ENCODE results near the gene SLC35A2. TPM values are rescaled to one million over a fixed set of nuclear protein-coding genes. Genes with fewer than 3 reads are reported as not detected.

SLC35A2 gene
- total RNA-seq, 1 donor from 2014 or later: 22.6 TPM

- no peaks in the 10 kb centered on the region for H3K27me3 ChIP-seq
- TF ChIP-seq CTCF (IDR thresholded peaks at IDR 0.05): no peak
- peaks cover 14% of the 10 kb centered on the region for H3K36me3 ChIP-seq
- H3K4me3 ChIP-seq: peak overlapping the region; percentile 68
- peak; percentile 82 for ATAC-seq
- intact Hi-C loops (cut with DNase I): no loop called here
- DNase-seq: peak; percentile 89
- H3K27ac ChIP-seq: peak overlapping the region; percentile 95
- peaks cover 8% of the 10 kb centered on the region for H3K4me1 ChIP-seq
- no peaks in the 10 kb centered on the region for H3K9me3 ChIP-seq
Measured at GRCh38 chrX:48897157-48897624, 14.3 kb downstream of the SLC35A2 start.

GRCh38 chrX:48896611-48897011 is 14.8 kb downstream of the SLC35A2 start:
- no peaks in the 10 kb centered on the region for H3K9me3 ChIP-seq
- peaks cover 8% of the 10 kb centered on the region for H3K36me3 ChIP-seq
- H3K27ac ChIP-seq: peak overlapping the region; percentile 95
- no peaks in the 10 kb centered on the region for H3K27me3 ChIP-seq
- intact Hi-C loops (cut with DNase I): no loop called here
- DNase-seq (no peak), ATAC-seq (no peak)
- TF ChIP-seq CTCF (IDR thresholded peaks at IDR 0.05): no peak
- H3K4me3 ChIP-seq: peak overlapping the region; percentile 68
- peaks cover 8% of the 10 kb centered on the region for H3K4me1 ChIP-seq

- intact Hi-C loops (cut with DNase I): no loop called here
- DNase-seq: no peak
- no peak for TF ChIP-seq CTCF (IDR thresholded peaks at IDR 0.05)
Measured at GRCh38 chrX:48894891-48895290, 16.6 kb downstream of the SLC35A2 start.

GRCh38 chrX:48893556-48894348 is 17.7 kb downstream of the SLC35A2 start:
- no peaks in the 10 kb centered on the region for H3K36me3 ChIP-seq
- ATAC-seq (no peak), DNase-seq (no peak)
- TF ChIP-seq CTCF (IDR thresholded peaks at IDR 0.05): no peak
- intact Hi-C loops (cut with DNase I): no loop called here
- no peak overlapping the region for H3K27ac ChIP-seq
- peaks cover 5% of the 10 kb centered on the region for H3K4me1 ChIP-seq
- no peak overlapping the region for H3K4me3 ChIP-seq
- H3K27me3 ChIP-seq: no peaks in the 10 kb centered on the region
- no peaks in the 10 kb centered on the region for H3K9me3 ChIP-seq

More at GRCh38 chrX:48894891-48895290, 16.6 kb downstream of the SLC35A2 start:
- Histone ChIP-seq H3K36me3 (no peaks in the 10 kb centered on the region), H3K27ac (no peak overlapping the region), H3K27me3 (no peaks in the 10 kb centered on the region), H3K4me3 (no peak overlapping the region), H3K4me1 (peaks cover 8% of the 10 kb centered on the region), H3K9me3 (no peaks in the 10 kb centered on the region)
- no peak for ATAC-seq

- intact Hi-C loops (cut with DNase I): no loop called here
Measured at GRCh38 chrX:48892896-48893295, 18.6 kb downstream of the SLC35A2 start.

More at GRCh38 chrX:48892896-48893295, 18.6 kb downstream of the SLC35A2 start:
- peaks cover 5% of the 10 kb centered on the region for H3K4me1 ChIP-seq
- no peaks in the 10 kb centered on the region for H3K27me3 ChIP-seq
- DNase-seq (no peak), ATAC-seq (no peak)
- H3K9me3 ChIP-seq: no peaks in the 10 kb centered on the region
- no peaks in the 10 kb centered on the region for H3K36me3 ChIP-seq
- no peak overlapping the region for H3K27ac ChIP-seq
- TF ChIP-seq CTCF (IDR thresholded peaks at IDR 0.05): no peak
- H3K4me3 ChIP-seq: no peak overlapping the region
